Measurements from ENCODE around the gene CERS6. TPM values are rescaled to one million over a fixed set of nuclear protein-coding genes. Genes with fewer than 3 reads are reported as not detected.

CERS6 gene
- total RNA-seq, 1 donor from 2014 or later: 25.7 TPM

- DNase-seq: no peak
These were observed 354.2 kb downstream of the CERS6 start for GRCh38 chr2:168810235-168810634.

- DNase-seq: no peak
These were observed 355.6 kb downstream of the CERS6 start for GRCh38 chr2:168811696-168812095.

- DNase-seq: no peak
These were observed 358.0 kb downstream of the CERS6 start for GRCh38 chr2:168814046-168814445.

GRCh38 chr2:168814939-168815907 is 359.2 kb downstream of the CERS6 start:
- no peak for DNase-seq

GRCh38 chr2:168816369-168816768 is 360.3 kb downstream of the CERS6 start:
- DNase-seq: no peak

GRCh38 chr2:168819050-168819715 is 363.1 kb downstream of the CERS6 start:
- DNase-seq: peak; percentile 27

GRCh38 chr2:168819829-168820489 is 363.9 kb downstream of the CERS6 start:
- no peak for DNase-seq

GRCh38 chr2:168821577-168821976 is 365.5 kb downstream of the CERS6 start:
- DNase-seq: no peak

GRCh38 chr2:168821992-168822391 is 365.9 kb downstream of the CERS6 start:
- DNase-seq: no peak

Other genes with a start within 250 kb of the CERS6 start
- 2.4 and 2.7 TPM in 2 replicates for gene STK39, start 208.7 kb upstream of the CERS6 start, total RNA-seq

Measured in dermis blood vessel endothelial cell (primary cell).